ENCODE data around the gene NCBP3.

DNA sequence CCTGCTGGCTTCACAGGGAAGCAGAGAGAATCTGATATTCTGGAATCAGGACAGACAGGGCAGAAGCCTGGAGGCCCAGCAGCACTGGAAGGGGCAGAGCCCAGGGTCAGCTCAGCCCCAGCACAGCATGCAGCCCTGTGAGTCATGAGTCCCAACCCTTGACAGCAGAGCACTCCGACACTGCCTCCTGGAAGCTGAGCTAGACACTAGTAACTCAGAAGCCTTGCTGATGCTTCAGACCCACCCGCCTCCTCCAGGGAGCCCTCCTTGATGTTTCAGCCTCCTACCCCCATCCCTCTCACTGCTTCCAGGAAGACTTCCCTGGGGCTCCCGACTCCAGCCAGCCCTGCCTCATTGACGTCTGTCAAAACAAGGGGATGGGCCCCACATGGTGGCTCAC, 39.9 kb upstream of the NCBP3 start:
- TF ChIP-seq, protein P1, sequence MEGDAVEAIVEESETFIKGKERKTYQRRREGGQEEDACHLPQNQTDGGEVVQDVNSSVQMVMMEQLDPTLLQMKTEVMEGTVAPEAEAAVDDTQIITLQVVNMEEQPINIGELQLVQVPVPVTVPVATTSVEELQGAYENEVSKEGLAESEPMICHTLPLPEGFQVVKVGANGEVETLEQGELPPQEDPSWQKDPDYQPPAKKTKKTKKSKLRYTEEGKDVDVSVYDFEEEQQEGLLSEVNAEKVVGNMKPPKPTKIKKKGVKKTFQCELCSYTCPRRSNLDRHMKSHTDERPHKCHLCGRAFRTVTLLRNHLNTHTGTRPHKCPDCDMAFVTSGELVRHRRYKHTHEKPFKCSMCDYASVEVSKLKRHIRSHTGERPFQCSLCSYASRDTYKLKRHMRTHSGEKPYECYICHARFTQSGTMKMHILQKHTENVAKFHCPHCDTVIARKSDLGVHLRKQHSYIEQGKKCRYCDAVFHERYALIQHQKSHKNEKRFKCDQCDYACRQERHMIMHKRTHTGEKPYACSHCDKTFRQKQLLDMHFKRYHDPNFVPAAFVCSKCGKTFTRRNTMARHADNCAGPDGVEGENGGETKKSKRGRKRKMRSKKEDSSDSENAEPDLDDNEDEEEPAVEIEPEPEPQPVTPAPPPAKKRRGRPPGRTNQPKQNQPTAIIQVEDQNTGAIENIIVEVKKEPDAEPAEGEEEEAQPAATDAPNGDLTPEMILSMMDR (IDR thresholded peaks at IDR 0.05) = no peak
- TF ChIP-seq POLR2A (IDR thresholded peaks at IDR 0.05) = no peak
